ENCODE results near the gene ATP6V0A1. TPM values are rescaled to one million over a fixed set of nuclear protein-coding genes. Genes with fewer than 3 reads are reported as not detected.

ATP6V0A1 gene
- total RNA-seq, 2 experiments from 2014 or later: 4.6 to 6.0 TPM

- H3K9me3 Mint-ChIP-seq (ENCODE audit: low read depth): no peaks in the 10 kb centered on the region
- DNase-seq (no peak), ATAC-seq (no peak)
- no peaks in the 10 kb centered on the region for H3K36me3 Mint-ChIP-seq
- peaks cover 24% of the 10 kb centered on the region for H3K27me3 Mint-ChIP-seq
- no peaks in the 10 kb centered on the region for H3K4me1 Mint-ChIP-seq
- H3K4me3 Mint-ChIP-seq: no peak overlapping the region
- CTCF ChIA-PET: interaction anchor here (1.0 to 1.2 kb wide), 2 partner anchors 13 to 104 kb away, joined by 3 read pairs; no protein-coding TSS in a partner anchor
- H3K27ac Mint-ChIP-seq: no peak overlapping the region
Measured at GRCh38 chr17:42507671-42508070, 49.0 kb downstream of the ATP6V0A1 start.

- DNase-seq (no peak), ATAC-seq (no peak)
- H3K36me3 Mint-ChIP-seq: no peaks in the 10 kb centered on the region
- H3K4me1 Mint-ChIP-seq: no peaks in the 10 kb centered on the region
- no peak overlapping the region for H3K27ac Mint-ChIP-seq
- H3K27me3 Mint-ChIP-seq: peaks cover 26% of the 10 kb centered on the region
- H3K9me3 Mint-ChIP-seq (ENCODE audit: low read depth): no peaks in the 10 kb centered on the region
- CTCF ChIA-PET: interaction anchor here (1.2 kb wide), 1 partner anchor 105 kb away, joined by 3 read pairs; no protein-coding TSS in a partner anchor
- no peak overlapping the region for H3K4me3 Mint-ChIP-seq
Measured at GRCh38 chr17:42508426-42509165, 49.9 kb downstream of the ATP6V0A1 start.

- CTCF ChIA-PET: no interaction called here
- ATAC-seq (no peak), DNase-seq (no peak)
- no peak overlapping the region for H3K4me3 Mint-ChIP-seq
- H3K36me3 Mint-ChIP-seq: no peaks in the 10 kb centered on the region
- no peaks in the 10 kb centered on the region for H3K9me3 Mint-ChIP-seq (ENCODE audit: low read depth)
- H3K4me1 Mint-ChIP-seq: no peaks in the 10 kb centered on the region
- H3K27ac Mint-ChIP-seq: no peak overlapping the region
- H3K27me3 Mint-ChIP-seq: peaks cover 24% of the 10 kb centered on the region
Measured at GRCh38 chr17:42509409-42509808, 50.7 kb downstream of the ATP6V0A1 start.

- Mint-ChIP-seq H3K36me3 (no peaks in the 10 kb centered on the region), H3K9me3 (ENCODE audit: low read depth) (no peaks in the 10 kb centered on the region), H3K4me3 (no peak overlapping the region), H3K27ac (no peak overlapping the region), H3K27me3 (peaks cover 24% of the 10 kb centered on the region), H3K4me1 (no peaks in the 10 kb centered on the region)
- no peak for DNase-seq
- no peak for ATAC-seq
- CTCF ChIA-PET: interaction anchor here (2.5 kb wide), 1 partner anchor 11 kb away, joined by 11 read pairs; no protein-coding TSS in a partner anchor
Measured at GRCh38 chr17:42509841-42510240, 51.2 kb downstream of the ATP6V0A1 start.

GRCh38 chr17:42512246-42512645, 53.6 kb downstream of the ATP6V0A1 start:
- H3K4me3 Mint-ChIP-seq: no peak overlapping the region
- H3K4me1 Mint-ChIP-seq: no peaks in the 10 kb centered on the region
- H3K27me3 Mint-ChIP-seq: peaks cover 24% of the 10 kb centered on the region
- H3K27ac Mint-ChIP-seq: no peak overlapping the region
- no peaks in the 10 kb centered on the region for H3K36me3 Mint-ChIP-seq
- CTCF ChIA-PET: interaction anchor here (0.5 to 2.5 kb wide), 4 partner anchors 8 to 106 kb away, joined by 3 to 11 read pairs (median 4); no protein-coding TSS in a partner anchor
- DNase-seq: no peak
- H3K9me3 Mint-ChIP-seq (ENCODE audit: low read depth): no peaks in the 10 kb centered on the region
- ATAC-seq: no peak

GRCh38 chr17:42512733-42513251, 54.1 kb downstream of the ATP6V0A1 start:
- Mint-ChIP-seq H3K36me3 (no peaks in the 10 kb centered on the region), H3K4me3 (no peak overlapping the region), H3K27ac (no peak overlapping the region), H3K4me1 (no peaks in the 10 kb centered on the region), H3K27me3 (peaks cover 24% of the 10 kb centered on the region), H3K9me3 (ENCODE audit: low read depth) (no peaks in the 10 kb centered on the region)
- no peak for ATAC-seq
- no peak for DNase-seq
- CTCF ChIA-PET: interaction anchor here (1.0 to 1.3 kb wide), 2 partner anchors 22 to 107 kb away, joined by 3 read pairs; no protein-coding TSS in a partner anchor

- Mint-ChIP-seq H3K27ac (no peak overlapping the region), H3K9me3 (ENCODE audit: low read depth) (no peaks in the 10 kb centered on the region), H3K4me3 (no peak overlapping the region), H3K27me3 (peaks cover 22% of the 10 kb centered on the region), H3K36me3 (no peaks in the 10 kb centered on the region), H3K4me1 (no peaks in the 10 kb centered on the region)
- CTCF ChIA-PET: interaction anchor here (0.5 to 2.7 kb wide), 4 partner anchors 14 to 85 kb away, joined by 3 to 13 read pairs (median 6); no protein-coding TSS in a partner anchor
- DNase-seq: no peak
- no peak for ATAC-seq
Measured at GRCh38 chr17:42513686-42514085, 55.0 kb downstream of the ATP6V0A1 start.

GRCh38 chr17:42514279-42514678, 55.6 kb downstream of the ATP6V0A1 start:
- Mint-ChIP-seq H3K9me3 (ENCODE audit: low read depth) (no peaks in the 10 kb centered on the region), H3K27ac (no peak overlapping the region), H3K4me3 (no peak overlapping the region), H3K36me3 (no peaks in the 10 kb centered on the region), H3K27me3 (peaks cover 22% of the 10 kb centered on the region), H3K4me1 (no peaks in the 10 kb centered on the region)
- DNase-seq (no peak), ATAC-seq (no peak)
- CTCF ChIA-PET: interaction anchor here (0.5 to 2.7 kb wide), 7 partner anchors 8 to 91 kb away, joined by 3 to 13 read pairs (median 4); partner anchors contain the start of gene CAVIN1

- H3K9me3 Mint-ChIP-seq (ENCODE audit: low read depth): no peaks in the 10 kb centered on the region
- CTCF ChIA-PET: interaction anchor here (0.9 to 2.7 kb wide), 6 partner anchors 9 to 92 kb away, joined by 3 to 13 read pairs (median 4); partner anchors contain the start of gene CAVIN1
- no peak overlapping the region for H3K27ac Mint-ChIP-seq
- no peak overlapping the region for H3K4me3 Mint-ChIP-seq
- ATAC-seq (no peak), DNase-seq (no peak)
- H3K27me3 Mint-ChIP-seq: peaks cover 23% of the 10 kb centered on the region
- H3K36me3 Mint-ChIP-seq: no peaks in the 10 kb centered on the region
- H3K4me1 Mint-ChIP-seq: no peaks in the 10 kb centered on the region
Measured at GRCh38 chr17:42514867-42515266, 56.2 kb downstream of the ATP6V0A1 start.

- no peak overlapping the region for H3K27ac Mint-ChIP-seq
- ATAC-seq (peak; percentile 91), DNase-seq (peak; percentile 85)
- no peaks in the 10 kb centered on the region for H3K36me3 Mint-ChIP-seq
- no peaks in the 10 kb centered on the region for H3K9me3 Mint-ChIP-seq (ENCODE audit: low read depth)
- no peak overlapping the region for H3K4me3 Mint-ChIP-seq
- CTCF ChIA-PET: interaction anchor here (0.5 to 4.8 kb wide), 35 partner anchors 10 to 329 kb away, joined by 3 to 26 read pairs (median 5); partner anchors contain the start of genes CAVIN1 and NAGLU
- peaks cover 31% of the 10 kb centered on the region for H3K27me3 Mint-ChIP-seq
- no peaks in the 10 kb centered on the region for H3K4me1 Mint-ChIP-seq
Measured at GRCh38 chr17:42517516-42517915, 58.8 kb downstream of the ATP6V0A1 start.

GRCh38 chr17:42518046-42518754, 59.5 kb downstream of the ATP6V0A1 start:
- DNase-seq (no peak), ATAC-seq (no peak)
- peaks cover 2% of the 10 kb centered on the region for H3K4me1 Mint-ChIP-seq
- CTCF ChIA-PET: interaction anchor here (0.5 to 4.8 kb wide), 36 partner anchors 9 to 330 kb away, joined by 3 to 26 read pairs (median 4); partner anchors contain the start of genes CAVIN1 and NAGLU
- H3K9me3 Mint-ChIP-seq (ENCODE audit: low read depth): no peaks in the 10 kb centered on the region
- no peak overlapping the region for H3K27ac Mint-ChIP-seq
- H3K36me3 Mint-ChIP-seq: no peaks in the 10 kb centered on the region
- no peak overlapping the region for H3K4me3 Mint-ChIP-seq
- H3K27me3 Mint-ChIP-seq: peaks cover 36% of the 10 kb centered on the region

GRCh38 chr17:42518755-42519545, 60.3 kb downstream of the ATP6V0A1 start:
- H3K27ac Mint-ChIP-seq: no peak overlapping the region
- DNase-seq (no peak), ATAC-seq (no peak)
- H3K4me1 Mint-ChIP-seq: peaks cover 9% of the 10 kb centered on the region
- H3K36me3 Mint-ChIP-seq: no peaks in the 10 kb centered on the region
- CTCF ChIA-PET: interaction anchor here (0.8 to 4.8 kb wide), 21 partner anchors 8 to 296 kb away, joined by 3 to 26 read pairs (median 6); partner anchors contain the start of gene NAGLU
- H3K9me3 Mint-ChIP-seq (ENCODE audit: low read depth): no peaks in the 10 kb centered on the region
- H3K4me3 Mint-ChIP-seq: no peak overlapping the region
- peaks cover 35% of the 10 kb centered on the region for H3K27me3 Mint-ChIP-seq
